SK-N-SH treated with all-trans-retinoic acid at 6 μM for 48 hours (cell line): ENCODE data around the gene SELENOF.
"Not testable (repeated sequence)": the region's sequence is repeated elsewhere in the genome, so short reads cannot be mapped to it uniquely, and the experiment has no call there.

Experiments used
- ARNTL ChIP-seq: fragments of 450-650 bp; formaldehyde crosslinking; IDR thresholded peaks from 2 replicates; pipeline ENCODE4 v1.5.0; 2020; ENCODE audit warnings: low read depth, mild to moderate bottlenecking, moderate library complexity, borderline replicate concordance
- CREB5 ChIP-seq: fragments of 250-450 bp; sonication (Bioruptor Pico); IDR thresholded peaks from 2 replicates; pipeline ENCODE4 v1.5.1; 2020; ENCODE audit warnings: low read depth, mild to moderate bottlenecking, moderate library complexity
- CSDC2 ChIP-seq: fragments of 250-450 bp; sonication (Bioruptor Pico); IDR thresholded peaks from 2 replicates; pipeline ENCODE4 v1.5.0; 2020; ENCODE audit warnings: mild to moderate bottlenecking, moderate library complexity
- CSRNP3 ChIP-seq: fragments of 250-450 bp; sonication (Bioruptor Pico); IDR thresholded peaks from 2 replicates; pipeline ENCODE4 v1.5.1; 2021; ENCODE audit warnings: mild to moderate bottlenecking, moderate library complexity
- GLIS3 ChIP-seq: fragments of 250-450 bp; sonication (Bioruptor Pico); IDR thresholded peaks from 2 replicates; pipeline ENCODE4 v1.5.0; 2020; ENCODE audit warnings: mild to moderate bottlenecking, moderate library complexity
- ISL1 ChIP-seq: fragments of 250-450 bp; sonication (Bioruptor Pico); IDR thresholded peaks from 2 replicates; pipeline ENCODE4 v2.1.2; 2022; ENCODE audit warnings: mild to moderate bottlenecking, moderate library complexity
- PATZ1 ChIP-seq: fragments of 250-450 bp; sonication (Bioruptor Pico); IDR thresholded peaks from 2 replicates; pipeline ENCODE4 v1.8.0; 2020; ENCODE audit warnings: mild to moderate bottlenecking, moderate library complexity, borderline replicate concordance
- PPARA ChIP-seq: fragments of 250-450 bp; sonication (Bioruptor Pico); IDR thresholded peaks from 2 replicates; pipeline ENCODE4 v1.5.0; 2020; ENCODE audit warnings: mild to moderate bottlenecking, borderline replicate concordance
- SNAI2 ChIP-seq: fragments of 250-450 bp; sonication (Bioruptor Pico); IDR thresholded peaks from 2 replicates; pipeline ENCODE4 v1.5.0; 2020; ENCODE audit warnings: mild to moderate bottlenecking, moderate library complexity
- TSHZ2 ChIP-seq: fragments of 250-450 bp; sonication (Bioruptor Pico); IDR thresholded peaks from 2 replicates; pipeline ENCODE4 v1.5.0; 2020; ENCODE audit warnings: mild to moderate bottlenecking, moderate library complexity
- ZFP3 ChIP-seq: fragments of 250-450 bp; sonication (Bioruptor Pico); IDR thresholded peaks from 2 replicates; pipeline ENCODE4 v1.5.0; 2020; ENCODE audit warnings: mild to moderate bottlenecking, moderate library complexity
- ZFP30 ChIP-seq: fragments of 450-650 bp; formaldehyde crosslinking; IDR thresholded peaks from 2 replicates; pipeline ENCODE4 v1.5.0; 2022; ENCODE audit warnings: mild to moderate bottlenecking, moderate library complexity
- ZNF565 ChIP-seq: fragments of 450-650 bp; formaldehyde crosslinking; conservative IDR thresholded peaks from 2 replicates; pipeline ENCODE4 v1.5.0; 2020; ENCODE audit warnings: low read depth, mild to moderate bottlenecking, moderate library complexity
- ZNF8 ChIP-seq: fragments of 450-650 bp; formaldehyde crosslinking; IDR thresholded peaks from 2 replicates; pipeline ENCODE4 v1.5.0; 2020; ENCODE audit warnings: mild to moderate bottlenecking, moderate library complexity

GRCh38 chr1:86817246-86817826, 96.6 kb downstream of the SELENOF start:
- not testable (repeated sequence) for TF ChIP-seq ZNF565 (CRISPR knock-in tag); GLIS3 (CRISPR knock-in tag); CSRNP3 (CRISPR knock-in tag); PPARA; ZNF8; ZFP3 (CRISPR knock-in tag); TSHZ2 (CRISPR knock-in tag); PATZ1 (CRISPR knock-in tag); CSDC2 (CRISPR knock-in tag); ARNTL (CRISPR knock-in tag); ISL1 (CRISPR knock-in tag); CREB5; ZFP30 (CRISPR knock-in tag); SNAI2
